Activated naive CD4-positive, alpha-beta T cell treated with anti-CD3 and anti-CD28 coated beads, Interleukin-2, amount 50 U/mL, for 16 hours (primary cell): ENCODE results near the gene PATL2.
A peak's percentile ranks its signal among the peaks of the same experiment; 100 is the strongest.

Source experiments
- DNase-seq: peaks from one replicate; pipeline ENCODE4 v3.0.0-alpha.2; 2020

PATL2 gene

DNA sequence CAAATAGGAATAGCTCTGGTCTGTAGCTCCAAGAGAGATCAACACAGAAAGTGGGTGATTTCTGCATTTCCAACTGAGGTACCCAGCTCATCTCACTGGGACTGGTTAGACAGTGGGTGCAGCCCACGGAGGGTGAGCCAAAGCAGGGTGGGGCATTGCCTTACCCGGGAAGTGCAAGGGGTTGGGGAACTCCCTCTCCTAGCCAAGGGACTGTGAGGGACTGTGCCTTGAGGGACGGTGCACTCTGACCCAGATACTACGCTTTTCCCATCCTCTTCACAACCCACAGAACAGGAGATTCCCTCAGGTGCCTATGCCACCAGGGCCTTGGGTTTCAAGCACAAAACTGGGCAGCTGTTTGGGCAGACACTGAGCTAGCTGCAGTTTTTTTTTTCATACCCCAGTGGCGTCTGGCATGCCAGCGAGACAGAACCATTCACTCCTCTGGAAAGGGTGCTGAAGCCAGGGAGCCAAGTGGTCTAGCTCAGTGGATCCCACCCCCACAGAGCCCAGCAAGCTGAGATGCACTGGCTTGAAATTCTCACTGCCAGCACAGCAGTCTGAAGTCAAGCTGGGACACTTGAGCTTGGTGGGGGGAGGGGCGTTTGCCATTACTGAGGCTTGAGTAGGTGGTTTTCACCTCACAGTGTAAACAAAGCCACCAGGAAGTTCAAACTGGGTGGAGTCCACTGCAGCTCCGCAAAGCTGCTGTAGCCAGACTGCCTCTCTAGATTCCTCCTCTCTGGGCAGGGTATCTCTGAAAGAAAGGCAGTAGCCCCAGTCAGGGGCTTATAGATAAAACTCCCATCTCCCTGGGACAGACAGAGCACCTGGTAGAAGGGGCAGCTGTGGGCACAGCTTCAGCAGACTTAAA, 28.1 kb downstream of the PATL2 start:
- DNase-seq: peak; percentile 60

DNA sequence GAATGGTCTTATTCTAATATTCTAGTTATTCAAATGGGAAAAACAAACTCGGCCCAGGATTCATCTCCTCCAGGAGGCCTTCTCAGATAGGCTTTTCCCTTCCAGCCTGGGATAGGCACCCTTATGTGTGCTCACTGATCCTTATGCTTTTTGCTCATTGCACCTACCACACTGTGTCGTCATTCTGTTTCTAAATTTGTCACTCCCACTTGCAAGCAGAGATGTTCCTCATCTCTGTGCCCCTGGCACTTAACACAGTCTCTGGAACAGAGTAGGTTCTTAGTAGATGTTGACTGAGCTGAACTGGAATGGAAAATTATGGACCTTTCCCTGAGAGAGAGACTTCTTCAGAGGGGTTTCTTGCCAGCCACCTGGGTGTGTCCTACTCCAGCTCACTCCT, 28.9 kb downstream of the PATL2 start:
- no peak for DNase-seq

DNA sequence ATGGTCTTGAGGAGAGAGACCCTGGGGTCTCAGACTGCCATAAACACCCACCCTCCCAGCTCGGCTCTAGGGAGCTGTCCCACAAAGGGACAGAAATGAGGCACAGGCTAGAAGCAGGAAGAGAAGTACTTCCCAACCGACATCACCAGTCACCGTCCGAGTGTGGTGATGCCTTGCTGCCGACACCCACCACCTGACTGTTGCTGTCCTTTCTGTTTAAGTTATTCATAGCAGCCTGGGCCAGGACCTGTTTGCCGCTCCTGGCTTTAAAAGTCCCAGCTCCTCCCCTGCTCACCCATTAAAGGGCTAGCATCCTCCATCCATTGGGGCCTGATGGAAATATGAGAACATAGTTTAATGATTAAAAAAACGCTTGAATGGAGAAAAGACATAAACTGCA, 34.4 kb downstream of the PATL2 start:
- DNase-seq: no peak

DNA sequence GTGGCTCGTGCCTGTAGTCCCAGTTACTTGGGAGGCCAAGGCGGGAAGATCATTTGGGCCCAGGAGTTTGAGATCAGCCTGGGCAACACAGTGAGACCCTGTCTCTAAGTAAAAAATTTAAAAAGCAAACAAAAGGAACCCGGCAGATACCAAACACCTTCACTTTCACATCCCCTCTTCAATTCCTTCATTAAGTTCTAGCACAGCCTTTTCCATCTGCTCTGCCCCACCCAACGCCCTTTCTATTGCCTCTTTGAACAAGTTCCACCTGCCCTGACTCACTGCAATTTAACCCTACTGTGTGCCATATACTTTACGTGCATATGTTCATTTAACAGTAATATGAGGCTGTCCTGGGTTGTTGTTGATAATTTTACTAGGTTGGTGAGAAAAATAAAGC, 35.2 kb downstream of the PATL2 start:
- no peak for DNase-seq

DNA sequence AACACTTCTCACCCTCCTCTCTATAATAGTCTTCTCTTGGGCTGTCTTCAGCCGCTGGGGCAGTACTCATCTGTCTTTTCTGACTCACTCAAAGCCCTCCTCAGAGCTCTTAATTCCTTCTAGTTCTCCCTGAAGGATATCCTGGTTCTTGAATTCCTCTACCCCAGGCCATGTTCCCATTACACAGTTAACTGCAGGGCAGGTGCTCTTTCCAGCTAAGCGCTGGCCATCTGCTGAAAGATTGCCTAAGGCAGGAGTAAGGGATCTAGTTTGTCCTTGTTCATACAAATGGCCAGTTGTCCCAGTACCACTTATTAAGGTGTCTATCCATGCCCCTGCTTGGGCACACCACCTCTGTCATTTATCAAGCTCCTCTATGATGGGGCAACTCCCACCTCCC, 37.5 kb downstream of the PATL2 start:
- DNase-seq: no peak

DNA sequence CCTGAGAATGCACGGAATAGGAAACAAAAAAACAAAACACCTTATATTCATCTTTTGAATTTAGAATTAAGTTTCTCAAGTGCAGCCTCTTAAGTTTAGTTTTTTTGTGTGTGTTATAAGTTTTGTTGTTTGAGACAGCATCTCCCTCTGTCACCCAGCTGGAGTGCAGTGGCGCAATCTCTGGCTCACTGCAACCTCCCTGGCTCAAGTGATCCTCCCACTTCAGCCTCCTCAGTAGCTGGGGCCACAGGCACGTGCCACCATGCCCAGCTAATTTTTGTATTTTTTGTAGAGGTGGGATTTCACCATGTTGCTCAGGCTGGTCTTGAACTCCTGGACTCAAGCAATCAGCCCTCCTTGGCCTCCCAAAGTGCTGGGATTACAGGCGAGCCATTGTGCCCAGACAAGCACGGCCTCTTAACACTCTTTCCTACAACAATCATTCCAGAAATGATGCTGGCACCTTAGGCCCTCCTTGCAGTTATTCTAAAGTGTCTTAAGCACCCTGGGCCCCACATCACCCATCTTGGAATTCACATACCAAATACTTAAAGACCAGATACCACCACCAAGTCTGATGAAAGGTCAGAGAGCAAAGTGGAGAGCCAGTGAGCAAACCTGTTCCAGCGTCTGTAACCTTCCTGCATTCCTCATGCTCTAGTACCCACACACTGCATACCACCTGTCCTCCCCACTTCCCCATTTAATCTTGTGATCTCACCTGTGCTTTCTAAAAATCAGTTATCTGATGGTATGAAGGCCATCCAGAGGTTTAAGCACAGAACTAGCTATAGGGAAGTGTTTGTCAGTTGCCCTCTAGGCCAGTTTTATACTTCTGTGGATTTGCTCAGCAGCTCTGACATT, 40.8 kb downstream of the PATL2 start:
- DNase-seq: no peak

DNA sequence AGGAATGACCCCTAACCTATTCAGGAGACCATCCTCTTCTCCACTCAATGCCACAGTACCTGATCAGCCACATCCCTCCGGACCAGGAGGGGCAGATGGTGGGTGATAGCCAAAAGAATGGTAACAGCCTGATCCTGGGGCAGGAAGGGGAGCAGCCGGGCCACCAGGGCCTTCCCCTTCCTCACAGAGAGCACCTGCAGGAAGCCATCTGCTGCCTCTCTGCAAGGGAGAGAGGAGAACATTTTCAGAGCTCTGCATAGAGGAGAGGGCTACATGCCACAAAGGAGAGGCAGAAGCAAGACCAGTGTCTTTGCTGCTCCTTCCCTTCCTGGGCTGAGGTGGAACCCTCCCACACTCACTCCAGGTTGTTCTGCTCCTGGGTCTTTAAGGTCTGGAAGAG, 42.2 kb downstream of the PATL2 start:
- no peak for DNase-seq

DNA sequence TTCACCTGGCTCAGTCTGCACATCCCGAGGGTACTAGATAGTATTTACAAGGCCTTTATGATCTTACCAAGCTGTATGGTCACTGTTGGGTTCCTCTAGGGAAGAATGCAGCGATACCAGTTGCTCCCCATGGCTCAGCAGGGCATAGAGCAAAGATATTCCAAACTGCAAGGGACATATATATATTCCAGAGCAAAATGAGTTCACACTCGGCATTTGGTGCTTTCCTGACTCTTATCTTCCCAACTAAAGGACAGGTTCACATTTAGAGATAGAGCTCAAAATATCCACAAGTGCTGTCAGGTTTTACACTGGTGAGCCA, 44.1 kb downstream of the PATL2 start:
- no peak for DNase-seq

DNA sequence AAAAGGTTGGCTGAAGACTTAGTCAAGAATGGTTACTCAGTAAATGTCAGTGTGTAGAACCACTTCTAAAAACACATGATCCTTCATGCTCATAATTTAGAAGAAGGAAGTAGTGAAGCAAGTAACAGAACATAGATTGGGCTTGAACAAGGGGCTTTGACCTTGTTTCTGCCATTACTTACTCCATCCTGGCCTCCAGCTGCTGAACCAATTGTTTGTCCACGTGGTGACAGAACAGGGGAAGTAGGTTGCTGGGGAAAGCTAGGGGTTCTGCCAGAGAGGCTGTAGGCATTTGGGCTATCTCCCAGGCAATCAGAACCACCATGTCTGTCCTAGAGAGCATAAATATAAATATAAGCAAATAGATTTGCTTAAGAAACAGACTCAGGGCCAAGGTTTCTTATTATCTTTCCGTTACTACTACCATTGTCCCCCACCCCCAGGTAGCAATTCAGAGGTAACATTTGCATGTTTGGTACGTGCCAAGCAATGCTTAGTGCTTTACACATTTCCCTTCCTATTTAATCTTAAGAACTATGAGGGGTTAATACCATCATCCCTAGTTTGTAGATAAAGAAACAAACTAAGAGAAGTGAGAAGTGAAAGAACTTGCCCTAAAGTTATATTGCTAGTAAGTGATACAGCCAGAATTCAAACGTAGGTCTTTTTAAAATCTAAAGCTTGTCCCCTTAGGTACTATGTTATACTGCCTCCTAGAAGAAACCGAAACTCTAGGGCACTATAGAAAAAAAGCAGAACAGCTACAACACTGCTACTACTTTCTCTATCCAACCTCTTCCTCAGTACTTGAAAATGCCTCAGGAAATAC, 44.7 kb downstream of the PATL2 start:
- no peak for DNase-seq

DNA sequence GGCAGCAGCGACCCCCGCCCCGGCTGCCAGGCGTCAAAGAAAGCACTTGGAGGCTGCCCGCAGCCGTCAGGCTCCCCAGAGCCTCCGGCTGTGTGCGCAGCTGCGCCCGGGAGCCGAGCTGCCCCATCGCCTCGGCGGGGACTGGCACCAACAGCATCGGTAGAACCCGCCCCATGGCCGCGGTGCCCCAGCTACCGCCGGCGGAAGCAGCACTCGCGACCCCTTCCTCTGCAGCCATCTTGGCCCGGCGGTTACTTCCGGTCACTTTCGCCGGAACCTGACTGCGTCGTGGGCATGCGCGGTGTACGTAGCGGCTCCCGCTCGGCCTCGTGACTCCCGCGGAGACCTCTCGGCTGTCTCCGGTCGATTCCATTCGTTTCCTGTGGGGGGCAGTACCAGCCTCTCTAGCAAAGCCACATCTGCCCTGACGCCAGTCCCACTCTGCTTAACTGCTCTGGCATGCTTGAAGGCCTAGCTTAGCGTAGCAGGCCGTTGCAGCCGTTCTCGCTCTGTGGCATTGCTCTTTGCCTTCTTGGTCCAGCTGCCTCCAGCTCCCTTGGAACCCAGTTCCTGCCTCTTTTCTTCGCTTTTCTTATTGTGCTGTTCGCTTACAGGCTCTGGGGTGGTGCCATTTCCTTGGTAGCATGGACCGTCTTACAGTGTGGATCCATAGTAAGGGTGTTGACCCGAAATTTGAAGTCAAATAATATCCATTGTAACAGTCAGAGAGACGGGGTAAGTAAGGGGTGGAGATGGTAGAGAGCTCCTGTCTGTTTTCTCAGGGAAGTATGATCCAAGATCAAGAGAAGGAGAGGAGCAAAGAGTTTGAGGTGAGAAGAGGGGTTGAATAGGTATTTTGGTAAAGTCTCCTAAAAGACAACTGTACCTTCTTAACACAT, 47.5 kb downstream of the PATL2 start, which contains the start of gene SPG11:
TSS of gene SPG11 (minus strand) at position 253 of the 899 bp plus-strand sequence. CDS start at position 238, 15 bp downstream.
- DNase-seq: peak; percentile 95

DNA sequence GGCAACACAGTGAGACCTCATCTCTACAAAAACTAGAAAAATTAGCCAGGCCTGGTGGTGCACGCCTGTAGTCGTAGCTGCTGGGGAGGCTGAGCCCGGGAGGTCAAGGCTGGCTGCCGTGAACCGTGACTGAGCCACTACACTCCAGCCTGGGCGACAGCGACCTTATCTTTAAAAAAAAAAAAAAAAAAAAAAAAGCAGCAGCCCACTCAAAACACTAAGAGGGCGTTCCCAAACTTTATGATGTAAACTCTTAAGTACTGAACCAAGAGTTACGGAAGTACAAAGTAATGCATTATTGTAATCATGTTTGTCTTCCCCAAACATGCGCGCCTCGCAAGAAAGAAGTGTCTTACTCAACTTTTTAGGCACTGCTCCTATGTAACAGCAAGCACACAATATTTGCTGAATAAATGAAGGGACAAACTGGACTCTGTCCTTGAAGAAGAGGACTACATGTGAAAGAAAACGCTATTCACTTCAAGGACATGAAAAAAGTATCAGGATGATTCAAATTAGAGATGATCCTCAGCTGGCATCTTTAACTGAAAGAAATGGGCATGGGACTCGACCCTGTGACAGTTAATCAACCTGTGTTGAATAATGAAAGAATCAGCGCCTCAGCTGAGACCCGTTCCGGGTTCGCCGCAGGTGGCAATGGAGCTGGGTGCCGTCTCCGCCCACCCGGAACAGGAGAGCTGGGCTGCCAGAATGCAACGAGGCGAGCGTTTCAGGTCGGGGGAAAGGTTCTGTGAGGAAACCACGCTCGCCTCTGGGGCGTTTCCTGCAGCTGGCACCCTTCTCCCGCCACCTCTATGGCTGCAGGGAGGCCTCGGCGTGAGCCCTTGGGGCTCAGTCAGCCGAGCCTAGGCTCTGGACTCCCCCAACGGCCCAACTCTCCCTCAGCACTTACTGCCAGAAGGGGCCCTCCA, 48.4 kb downstream of the PATL2 start:
- peak; percentile 84 for DNase-seq

DNA sequence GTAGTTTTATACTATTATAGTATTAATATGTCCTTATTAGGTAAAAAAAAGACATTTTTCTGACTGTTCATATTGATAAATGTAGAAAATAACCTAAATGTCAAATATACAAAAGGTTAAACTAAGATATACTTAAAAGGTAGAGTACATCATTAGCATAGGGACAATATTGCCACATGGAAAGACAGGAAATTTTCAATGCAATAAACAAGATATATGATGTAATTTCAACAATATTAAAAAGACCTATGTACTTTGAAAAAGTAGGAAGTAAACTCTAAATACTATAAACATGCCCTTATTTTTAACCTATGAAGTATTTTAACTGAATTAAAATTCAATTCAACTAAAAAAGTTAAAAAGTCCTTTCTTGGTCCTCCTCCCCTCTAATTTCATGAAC, 49.5 kb downstream of the PATL2 start:
- no peak for DNase-seq

DNA sequence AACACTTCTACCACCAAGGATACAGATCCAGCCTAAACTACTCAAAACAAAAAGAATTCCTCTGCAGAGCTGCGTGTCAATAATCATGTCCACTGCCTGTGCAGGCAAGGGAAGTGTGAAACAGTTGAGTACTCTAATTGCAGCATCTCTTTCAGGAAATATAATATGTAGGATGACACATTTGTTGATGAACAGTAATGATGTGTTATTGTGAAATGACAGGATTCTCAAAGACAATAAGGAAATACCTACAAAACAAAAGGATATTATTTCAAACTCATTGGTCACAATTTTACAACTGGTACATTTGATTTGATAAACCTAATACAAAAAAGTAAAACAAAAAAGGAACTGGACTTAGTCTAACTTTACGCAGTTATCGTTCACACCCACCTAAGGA, 52.1 kb downstream of the PATL2 start:
- no peak for DNase-seq

DNA sequence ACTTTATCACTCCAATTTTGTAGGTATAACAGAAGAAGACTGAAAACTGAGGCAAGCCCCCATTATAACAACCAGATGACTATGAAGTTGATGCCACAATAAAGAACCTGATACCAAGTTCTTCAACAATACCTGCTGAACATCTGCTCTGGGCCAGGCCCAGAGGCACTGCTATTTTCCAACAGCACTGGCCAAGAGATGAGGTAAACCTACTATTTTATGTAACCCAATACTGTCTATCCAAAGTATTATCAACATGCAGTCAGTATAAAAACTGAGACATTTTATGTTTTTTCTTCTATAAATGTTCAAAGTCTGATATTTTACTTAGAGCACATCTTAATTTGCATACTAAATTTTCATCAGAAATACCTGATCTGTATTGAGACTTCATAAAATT, 53.7 kb downstream of the PATL2 start:
- DNase-seq: no peak

DNA sequence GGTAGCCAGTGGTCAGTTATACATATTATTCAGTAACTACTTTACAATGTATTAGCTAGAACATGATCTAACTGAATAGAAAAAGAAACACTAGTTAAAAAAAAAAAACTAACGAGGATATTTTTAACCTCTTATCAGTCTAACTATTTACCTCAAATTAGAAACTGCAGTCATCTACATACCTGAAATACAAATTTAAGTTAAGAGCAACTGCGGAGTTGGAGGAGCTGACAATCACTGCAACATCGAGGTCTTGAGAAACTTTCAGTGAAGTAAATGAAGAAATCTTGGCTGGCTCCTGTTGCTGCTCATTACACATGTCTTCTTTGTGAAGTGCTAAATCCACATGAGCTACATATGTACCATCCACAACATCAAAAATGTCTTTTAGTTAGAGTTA, 54.2 kb downstream of the PATL2 start:
- DNase-seq: no peak

DNA sequence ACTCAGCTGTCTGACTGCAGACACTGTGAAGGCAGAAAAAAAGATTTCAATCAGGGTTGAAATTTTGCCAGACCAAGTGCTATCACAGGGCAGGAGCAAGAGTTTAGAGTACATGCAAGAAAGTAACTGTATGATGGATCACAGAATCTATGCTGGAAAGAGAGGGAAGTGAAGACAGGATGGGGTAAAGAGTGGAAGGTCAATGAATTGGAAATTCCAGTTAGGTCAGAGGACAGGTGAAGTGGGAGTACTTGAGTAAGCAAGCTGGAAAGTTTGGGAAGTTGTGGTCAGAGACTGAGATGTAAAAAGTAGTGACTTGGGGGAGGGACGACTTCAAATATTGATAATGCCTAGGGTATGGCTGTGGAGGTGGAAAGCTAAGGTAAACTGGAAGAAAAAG, 54.8 kb downstream of the PATL2 start:
- no peak for DNase-seq

DNA sequence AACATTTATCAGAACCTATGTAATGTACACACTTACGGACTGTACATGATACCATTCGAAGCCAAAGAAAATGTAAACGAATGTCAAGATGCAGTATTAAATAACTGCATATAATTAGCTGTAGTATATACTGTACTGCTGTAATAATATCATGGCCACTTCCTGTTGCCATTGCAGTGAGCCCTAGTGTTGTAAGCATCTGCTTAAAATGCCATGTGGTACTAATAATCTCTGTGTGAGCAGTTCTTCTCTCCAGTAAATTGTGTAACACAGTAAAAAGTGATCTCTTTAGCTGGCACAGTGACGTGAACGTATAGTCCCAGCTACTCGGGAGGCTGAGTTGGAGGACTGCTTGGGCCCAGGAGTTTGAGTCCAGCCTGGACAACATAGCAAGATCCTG, 56.3 kb downstream of the PATL2 start:
- DNase-seq: no peak

DNA sequence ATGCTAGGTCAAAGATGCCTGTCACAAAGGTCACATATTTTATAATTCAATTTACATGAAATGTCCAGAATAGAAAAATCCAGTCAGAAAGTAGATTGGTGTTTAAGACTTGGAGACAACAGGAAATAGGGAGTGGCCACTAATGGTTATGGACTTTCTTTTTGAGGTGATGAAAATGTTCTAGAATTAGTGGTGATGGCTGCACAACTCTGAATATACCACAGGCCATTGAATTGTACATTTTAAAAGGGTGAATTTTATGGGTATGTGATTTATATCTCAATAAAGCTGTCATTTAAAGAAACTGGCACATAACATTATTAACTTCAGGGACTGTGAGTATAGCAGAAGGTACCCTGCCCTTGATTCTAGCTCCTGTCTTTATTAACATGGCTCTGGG, 63.5 kb downstream of the PATL2 start:
- no peak for DNase-seq

DNA sequence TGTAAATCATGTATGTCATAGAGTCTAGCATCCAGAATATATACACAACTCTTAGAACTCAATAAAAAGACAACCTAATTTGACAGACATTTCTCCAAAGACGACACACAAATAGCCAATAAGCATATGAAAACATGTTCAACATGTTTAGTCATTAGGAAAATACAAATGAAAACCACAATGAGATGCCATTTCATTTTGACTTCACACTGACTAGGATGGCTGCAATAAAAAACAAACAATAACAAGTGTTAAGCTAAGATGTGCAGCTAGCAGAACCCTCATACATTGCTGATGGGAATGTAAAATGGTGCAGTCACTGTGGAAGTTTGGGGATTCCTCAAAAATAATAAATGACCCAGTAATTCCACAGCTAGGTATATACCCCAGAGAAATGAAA, 64.1 kb downstream of the PATL2 start:
- DNase-seq: no peak

DNA sequence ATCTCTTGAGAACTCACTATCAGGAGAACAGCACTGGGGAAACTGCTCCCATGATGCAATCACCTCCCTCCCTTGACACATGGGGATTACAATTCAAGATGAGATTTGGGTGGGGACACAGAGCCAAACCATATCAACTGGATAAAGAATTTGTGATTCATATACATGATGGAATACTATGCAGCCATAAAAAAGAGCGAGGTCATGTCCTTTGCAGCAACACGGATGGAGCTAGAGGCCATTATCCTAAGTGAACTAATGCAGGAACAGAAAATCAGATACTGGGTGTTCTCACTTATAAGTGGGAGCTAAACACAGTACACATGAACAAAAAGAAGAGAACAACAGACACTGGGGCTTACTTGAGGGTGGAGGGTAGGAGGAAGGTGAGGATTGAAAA, 64.7 kb downstream of the PATL2 start:
- no peak for DNase-seq

DNA sequence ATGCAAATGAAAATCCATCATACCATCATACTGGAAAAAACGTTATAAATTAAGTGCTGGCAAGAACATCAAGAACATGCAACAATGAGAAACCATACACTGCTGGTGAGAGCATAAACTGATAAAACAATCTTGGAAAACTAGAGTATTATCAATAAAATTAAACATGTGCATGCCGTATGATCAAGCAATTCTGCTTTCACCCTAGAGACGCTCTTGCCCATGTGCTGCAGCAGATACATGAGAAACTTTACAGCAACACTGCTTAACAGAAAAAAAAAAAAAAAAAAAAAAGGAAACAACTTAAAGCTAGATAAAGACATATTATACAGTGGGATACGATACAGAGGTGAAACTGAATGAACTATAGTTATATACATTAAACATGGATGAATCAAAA, 69.5 kb downstream of the PATL2 start:
- no peak for DNase-seq
